HEK293T (cell line): ENCODE measurements around the gene ANKFY1.

ENCODE experiments used
- CTCF ChIA-PET: fragments of 350-600 bp; formaldehyde crosslinking; extraction: SDS; loops from one replicate; lab custom pipeline; 2021; ENCODE audit warnings: antibody characterized with exemption, inconsistent platforms; lab: Yijun Ruan, JAX
- POLR2A ChIA-PET: fragments of 350-600 bp; formaldehyde crosslinking; extraction: SDS; loops from one replicate; lab custom pipeline; 2020; ENCODE audit warnings: antibody characterized with exemption, inconsistent platforms; lab: Yijun Ruan, JAX
- DNase-seq: peaks from one replicate; pipeline ENCODE4 v3.0.0; 2012; ENCODE audit warnings: mixed read lengths; ENCODE audit errors: extremely low spot score
- ARNT ChIP-seq: fragments of 450-650 bp; IDR thresholded peaks from 2 replicates; pipeline ENCODE4 v1.6.1; 2017; ENCODE audit warnings: mild to moderate bottlenecking
- BHLHE40 ChIP-seq: fragments of 450-650 bp; IDR thresholded peaks from 2 replicates; pipeline ENCODE4 v1.6.1; 2016; ENCODE audit warnings: mild to moderate bottlenecking, moderate library complexity, borderline replicate concordance
- CTBP1 ChIP-seq: fragments of 450-650 bp; IDR thresholded peaks from 2 replicates; pipeline ENCODE4 v1.6.1; 2016; ENCODE audit warnings: borderline replicate concordance
- ELF4 ChIP-seq: fragments of 450-650 bp; IDR thresholded peaks from 2 replicates; pipeline ENCODE4 v1.6.1; 2017; ENCODE audit warnings: antibody characterized with exemption
- FOXA1 ChIP-seq: fragments of 450-650 bp; IDR thresholded peaks from 2 replicates; pipeline ENCODE4 v1.6.1; 2016; ENCODE audit warnings: mild to moderate bottlenecking
- FOXK2 ChIP-seq: fragments of 450-650 bp; IDR thresholded peaks from 2 replicates; pipeline ENCODE4 v1.6.1; 2016; ENCODE audit warnings: mild to moderate bottlenecking
- FOXM1 ChIP-seq: fragments of 450-650 bp; IDR thresholded peaks from 2 replicates; pipeline ENCODE4 v1.6.1; 2017; ENCODE audit warnings: mild to moderate bottlenecking, borderline replicate concordance
- HDGF ChIP-seq: fragments of 450-650 bp; IDR thresholded peaks from 2 replicates; pipeline ENCODE4 v1.6.1; 2017; ENCODE audit warnings: antibody characterized with exemption, borderline replicate concordance
- L3MBTL2 ChIP-seq: fragments of 450-650 bp; conservative IDR thresholded peaks from 2 replicates; pipeline ENCODE4 v1.6.1; 2016; ENCODE audit warnings: mild to moderate bottlenecking
- LEF1 ChIP-seq: fragments of 450-650 bp; IDR thresholded peaks from 2 replicates; pipeline ENCODE4 v1.6.1; 2017; ENCODE audit warnings: mild to moderate bottlenecking, borderline replicate concordance
- NFRKB ChIP-seq: fragments of 450-650 bp; IDR thresholded peaks from 2 replicates; pipeline ENCODE4 v1.6.1; 2016; ENCODE audit warnings: mild to moderate bottlenecking, moderate library complexity
- PKNOX1 ChIP-seq: fragments of 450-650 bp; IDR thresholded peaks from 2 replicates; pipeline ENCODE4 v1.6.1; 2016
- SP1 ChIP-seq: fragments of 450-650 bp; IDR thresholded peaks from 2 replicates; pipeline ENCODE4 v1.6.1; 2017
- SUZ12 ChIP-seq: fragments of 450-650 bp; IDR thresholded peaks from 2 replicates; pipeline ENCODE4 v1.6.1; 2016; ENCODE audit warnings: mild to moderate bottlenecking
- TARDBP ChIP-seq: fragments of 450-650 bp; IDR thresholded peaks from 2 replicates; pipeline ENCODE4 v1.6.1; 2016
- ZNF384 ChIP-seq: fragments of 450-650 bp; IDR thresholded peaks from 2 replicates; pipeline ENCODE4 v1.6.1; 2016

The ANKFY1 gene

GRCh38 chr17:4161967-4162305 is 101.8 kb downstream of the ANKFY1 start:
- CTCF ChIA-PET, result no interaction called here
- DNase-seq, result no peak
- TF ChIP-seq SUZ12, result no peak
- TF ChIP-seq PKNOX1, result no peak
- TF ChIP-seq FOXK2, result no peak
- no peak for TF ChIP-seq ARNT
- POLR2A ChIA-PET, result interaction anchor here (2.1 to 14.3 kb wide), 2 partner anchors 12 to 18 kb away, joined by 5 to 145 read pairs; partner anchors contain the start of genes CYB5D2 and ZZEF1

GRCh38 chr17:4161192-4161966 is 102.4 kb downstream of the ANKFY1 start:
- ChIA-PET CTCF (interaction anchor here (0.6 kb wide), 1 partner anchor 259 kb away, joined by 3 read pairs; no protein-coding TSS in a partner anchor), POLR2A (interaction anchor here (2.1 to 14.3 kb wide), 2 partner anchors 12 to 17 kb away, joined by 5 to 145 read pairs; partner anchors contain the start of genes CYB5D2 and ZZEF1)
- TF ChIP-seq ELF4 (no peak), LEF1 (no peak), FOXK2 (no peak), SP1 (no peak), CTBP1 (no peak), L3MBTL2 (no peak), HDGF (no peak), BHLHE40 (no peak), ZNF384 (no peak), PKNOX1 (no peak)
- DNase-seq, result peak; percentile 47

GRCh38 chr17:4160294-4160859 is 103.4 kb downstream of the ANKFY1 start:
- ChIA-PET POLR2A (interaction anchor here (2.1 to 14.3 kb wide), 2 partner anchors 11 to 16 kb away, joined by 5 to 145 read pairs; partner anchors contain the start of genes CYB5D2 and ZZEF1), CTCF (interaction anchor here (0.6 kb wide), 1 partner anchor 260 kb away, joined by 3 read pairs; no protein-coding TSS in a partner anchor)
- TF ChIP-seq FOXA1, result no peak
- no peak for DNase-seq

GRCh38 chr17:4159761-4160160 is 104.0 kb downstream of the ANKFY1 start:
- no peak for DNase-seq
- POLR2A ChIA-PET, result interaction anchor here (14.3 kb wide), 1 partner anchor 16 kb away, joined by 145 read pairs; the partner anchor contains the start of genes CYB5D2 and ZZEF1
- no peak for TF ChIP-seq CTBP1
- no peak for TF ChIP-seq ZNF384
- TF ChIP-seq NFRKB, result no peak
- no peak for TF ChIP-seq ARNT
- no peak for TF ChIP-seq FOXM1
- no peak for TF ChIP-seq HDGF
- TF ChIP-seq BHLHE40, result no peak
- no peak for TF ChIP-seq LEF1
- TF ChIP-seq L3MBTL2, result no peak
- TF ChIP-seq FOXK2, result no peak
- no peak for TF ChIP-seq TARDBP
- TF ChIP-seq ELF4, result no peak
- no peak for TF ChIP-seq SP1
- no peak for TF ChIP-seq FOXA1
- CTCF ChIA-PET, result interaction anchor here (0.6 to 0.7 kb wide), 2 partner anchors 15 to 281 kb away, joined by 3 read pairs; no protein-coding TSS in a partner anchor

- CTCF ChIA-PET, result no interaction called here
- no peak for TF ChIP-seq HDGF
- TF ChIP-seq SUZ12, result no peak
- TF ChIP-seq BHLHE40, result no peak
- no peak for TF ChIP-seq L3MBTL2
- TF ChIP-seq PKNOX1, result no peak
- TF ChIP-seq FOXA1, result no peak
- no peak for TF ChIP-seq ARNT
- no peak for TF ChIP-seq NFRKB
- DNase-seq, result no peak
- POLR2A ChIA-PET, result interaction anchor here (14.3 kb wide), 1 partner anchor 14 kb away, joined by 145 read pairs; the partner anchor contains the start of genes CYB5D2 and ZZEF1
Observed at GRCh38 chr17:4157618-4158333, 106.0 kb downstream of the ANKFY1 start.

GRCh38 chr17:4156750-4157381 is 106.9 kb downstream of the ANKFY1 start:
- TF ChIP-seq SUZ12, result no peak
- TF ChIP-seq SP1, result no peak
- no peak for TF ChIP-seq FOXK2
- TF ChIP-seq NFRKB, result no peak
- POLR2A ChIA-PET, result interaction anchor here (14.3 kb wide), 1 partner anchor 13 kb away, joined by 145 read pairs; the partner anchor contains the start of genes CYB5D2 and ZZEF1
- CTCF ChIA-PET, result interaction anchor here (0.5 to 0.9 kb wide), 2 partner anchors 22 to 512 kb away, joined by 3 read pairs; no protein-coding TSS in a partner anchor
- DNase-seq, result peak; percentile 25
